K562 (cell line): ENCODE data around the gene PRKAR1A. TPM values are rescaled to one million over a fixed set of nuclear protein-coding genes. Genes with fewer than 3 reads are reported as not detected.

Experiments used
- BRCA1 ChIP-seq, 2 experiments: fragments of 450-650 bp in 1 of 2; sonication (generic) in 1 of 2; formaldehyde crosslinking in 1 of 2; IDR thresholded peaks; 2 replicates each; pipeline versions ENCODE4 v1.5.0 to v1.6.1; 2017 to 2020; ENCODE audit warnings: mild to moderate bottlenecking in 1 of 2, missing genetic modification reagents in 1 of 2
- CREBBP ChIP-seq: IDR thresholded peaks from one replicate; pipeline ENCODE4 v1.6.1; 2012; ENCODE audit warnings: low read depth, mild to moderate bottlenecking, control low read depth, inconsistent platforms, low read length
- MCM3 ChIP-seq: fragments of 450-650 bp; IDR thresholded peaks from 2 replicates; pipeline ENCODE4 v1.6.1; 2016
- NCOA2 ChIP-seq, 2 experiments: fragments of 450-650 bp; IDR thresholded peaks; 2 replicates each; pipeline ENCODE4 v1.6.1; 2018; ENCODE audit warnings: mild to moderate bottlenecking in 2 of 2, moderate library complexity in 1 of 2; ENCODE audit not compliant: partially characterized antibody in 2 of 2
- NR2C2 ChIP-seq, 2 experiments: fragments of 200-800 bp in 1 of 2; sonication (Bioruptor generic) in 1 of 2; sonication (generic) in 1 of 2; formaldehyde crosslinking in 1 of 2; IDR thresholded peaks; 2 replicates each; pipeline versions ENCODE4 v1.6.1 to v1.8.0; 2016 to 2022; ENCODE audit warnings: mild to moderate bottlenecking in 1 of 2, missing compliant biosample characterization in 1 of 2, missing genetic modification characterization in 1 of 2, missing genetic modification reagents in 1 of 2
- NR2F6 ChIP-seq: fragments of 450-650 bp; formaldehyde crosslinking; IDR thresholded peaks from 2 replicates; pipeline ENCODE4 v1.4.0; 2020; ENCODE audit warnings: mild to moderate bottlenecking
- NR3C1 ChIP-seq: sonication (generic); formaldehyde crosslinking; IDR thresholded peaks from 2 replicates; pipeline ENCODE4 v1.8.1; 2022; ENCODE audit warnings: missing genetic modification reagents
- NRF1 ChIP-seq, 2 experiments: fragments of 450-650 bp; IDR thresholded peaks in 1 of 2; conservative IDR thresholded peaks in 1 of 2; 2 replicates each; pipeline ENCODE4 v1.6.1; 2014; ENCODE audit warnings: mild to moderate bottlenecking in 2 of 2
- PHF8 ChIP-seq: fragments of 200-600 bp; sonication (generic); IDR thresholded peaks from 2 replicates; pipeline ENCODE4 v1.6.1; 2012; ENCODE audit warnings: mixed run types, mild to moderate bottlenecking, inconsistent platforms, low read length, moderate library complexity, borderline replicate concordance
- PYGO2 ChIP-seq: fragments of 450-650 bp; IDR thresholded peaks from 2 replicates; pipeline ENCODE4 v1.6.1; 2016; ENCODE audit warnings: mild to moderate bottlenecking, missing genetic modification characterization, moderate library complexity, missing compliant biosample characterization
- RCOR1 ChIP-seq, 2 experiments: IDR thresholded peaks; 2 replicates each; pipeline ENCODE4 v1.6.1; 2012; ENCODE audit warnings: low read depth in 2 of 2, low read length in 2 of 2, borderline replicate concordance in 1 of 2, improper control_type of control experiment in 1 of 2
- ZNF124 ChIP-seq: sonication (generic); formaldehyde crosslinking; IDR thresholded peaks from 2 replicates; pipeline ENCODE4 v1.8.1; 2022; ENCODE audit warnings: missing genetic modification reagents
- ZNF445 ChIP-seq: fragments of 250-450 bp; sonication (Bioruptor Pico); IDR thresholded peaks from 2 replicates; pipeline ENCODE4 v1.4.0; 2020; ENCODE audit warnings: low read depth, mild to moderate bottlenecking, moderate library complexity
- polyA plus RNA-seq, 8 experiments: library from polyadenylated mRNA; depleted of rRNA in 4 of 8; stranded (reverse) in 5 of 8; unstranded in 3 of 8; fragments of >200 nt; fragmentation: Nextera tagmentation in 2 of 8; fragmentation: Illumina TruSeq in 1 of 8; extraction: Ambion mirVana in 2 of 8; extraction: Trizol in 1 of 8; gene quantifications; 2 replicates each; pipeline versions ENCODE4 v1.2.1 to v1.2.3, GENCODE V29; 2011 to 2014; ENCODE audit warnings: inconsistent platforms in 1 of 8, missing spikeins in 1 of 8
- total RNA-seq, 7 experiments: library from RNA; depleted of rRNA in 6 of 7; stranded (reverse); fragments of >200 nt in 6 of 7; fragmentation: Illumina TruSeq in 2 of 7; extraction: Trizol in 2 of 7; gene quantifications; 2 replicates each; pipeline versions ENCODE4 v1.2.1 to v1.2.3, GENCODE V29; 2011 to 2021; ENCODE audit warnings: low replicate concordance in 1 of 7
- TF ChIP-seq, protein P1 (sequence below): sonication (generic); formaldehyde crosslinking; IDR thresholded peaks from 2 replicates; pipeline ENCODE4 v1.8.1; 2023; ENCODE audit warnings: mild to moderate bottlenecking, missing genetic modification reagents
- TF ChIP-seq, protein P2 (sequence below): fragments of 450-650 bp; formaldehyde crosslinking; IDR thresholded peaks from 2 replicates; pipeline ENCODE4 v1.4.0; 2020; ENCODE audit warnings: mild to moderate bottlenecking
- TF ChIP-seq, protein P3 (sequence below): fragments of 450-650 bp; IDR thresholded peaks from 2 replicates; pipeline ENCODE4 v1.7.1; 2018; ENCODE audit warnings: mild to moderate bottlenecking, low read depth; ENCODE audit not compliant: partially characterized antibody
- TF ChIP-seq, protein P4 (sequence below): sonication (generic); formaldehyde crosslinking; IDR thresholded peaks from 2 replicates; pipeline ENCODE4 v1.8.1; 2023; ENCODE audit warnings: missing genetic modification reagents, mild to moderate bottlenecking, borderline replicate concordance

The PRKAR1A gene
- total and polyA plus RNA-seq, 9 of the 15 experiments (the other 6 are each of a cell fraction or from before 2014, with no cell fraction given): 15.0 to 95.6 (median 67.5) TPM

DNA sequence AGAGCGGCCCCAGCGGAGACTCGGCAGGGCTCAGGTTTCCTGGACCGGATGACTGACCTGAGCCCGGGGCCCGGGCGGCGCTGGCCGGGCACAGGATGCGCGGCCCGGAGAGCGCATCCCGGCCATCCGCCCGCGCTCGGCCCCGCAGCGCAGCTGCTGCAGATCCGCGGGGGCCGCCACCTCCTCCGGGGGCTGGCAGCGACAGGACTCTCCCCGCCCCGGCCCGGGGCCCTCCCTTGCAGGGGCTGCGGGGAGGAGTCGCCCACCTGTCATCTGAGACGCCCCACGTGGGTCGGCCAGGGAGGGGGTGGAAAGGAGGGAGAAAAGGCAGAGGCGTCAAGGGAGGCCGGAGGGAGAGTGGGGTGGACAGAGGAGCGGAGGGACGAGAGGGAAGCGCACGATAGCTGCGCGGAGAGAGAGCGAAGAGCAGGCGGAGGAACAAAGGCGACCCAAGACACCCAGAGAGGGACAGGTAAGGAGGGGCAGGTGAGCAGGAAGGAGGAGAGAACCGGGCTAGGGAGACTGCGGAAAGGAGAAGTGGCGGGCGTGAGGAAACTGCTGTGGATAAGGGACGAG is 471 bp upstream of the PRKAR1A start (continued):
- TF ChIP-seq BRCA1 (IDR thresholded peaks at IDR 0.05): no peak
- TF ChIP-seq BRCA1 (CRISPR knock-in tag; IDR thresholded peaks at IDR 0.05): no peak
- peak; percentile 64 to 73 for TF ChIP-seq NRF1 (conservative IDR thresholded peaks at IDR 0.05 in 1 of 2, IDR thresholded peaks at IDR 0.05 in 1 of 2)
- peak; percentile 9; the same call in 1 of the 2 replicates for TF ChIP-seq PHF8
- no peak for TF ChIP-seq NR2F6
- TF ChIP-seq, protein P1, sequence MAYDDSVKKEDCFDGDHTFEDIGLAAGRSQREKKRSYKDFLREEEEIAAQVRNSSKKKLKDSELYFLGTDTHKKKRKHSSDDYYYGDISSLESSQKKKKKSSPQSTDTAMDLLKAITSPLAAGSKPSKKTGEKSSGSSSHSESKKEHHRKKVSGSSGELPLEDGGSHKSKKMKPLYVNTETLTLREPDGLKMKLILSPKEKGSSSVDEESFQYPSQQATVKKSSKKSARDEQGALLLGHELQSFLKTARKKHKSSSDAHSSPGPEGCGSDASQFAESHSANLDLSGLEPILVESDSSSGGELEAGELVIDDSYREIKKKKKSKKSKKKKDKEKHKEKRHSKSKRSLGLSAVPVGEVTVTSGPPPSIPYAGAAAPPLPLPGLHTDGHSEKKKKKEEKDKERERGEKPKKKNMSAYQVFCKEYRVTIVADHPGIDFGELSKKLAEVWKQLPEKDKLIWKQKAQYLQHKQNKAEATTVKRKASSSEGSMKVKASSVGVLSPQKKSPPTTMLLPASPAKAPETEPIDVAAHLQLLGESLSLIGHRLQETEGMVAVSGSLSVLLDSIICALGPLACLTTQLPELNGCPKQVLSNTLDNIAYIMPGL (CRISPR knock-in tag): 0 out of 2 replicates have a peak, but pooled peaks have one; percentile 22
- no peak for TF ChIP-seq MCM3
- TF ChIP-seq ZNF124: no peak
- no peak for TF ChIP-seq NR2C2 (CRISPR knock-in tag; IDR thresholded peaks at IDR 0.05)
- no peak for TF ChIP-seq NR2C2 (tag; IDR thresholded peaks at IDR 0.05)
- no peak for TF ChIP-seq RCOR1 (IDR thresholded peaks at IDR 0.05; ENCODE audit: borderline replicate concordance in 1 of 2, low read depth in 2 of 2, low read length in 2 of 2)
- TF ChIP-seq, protein P2, sequence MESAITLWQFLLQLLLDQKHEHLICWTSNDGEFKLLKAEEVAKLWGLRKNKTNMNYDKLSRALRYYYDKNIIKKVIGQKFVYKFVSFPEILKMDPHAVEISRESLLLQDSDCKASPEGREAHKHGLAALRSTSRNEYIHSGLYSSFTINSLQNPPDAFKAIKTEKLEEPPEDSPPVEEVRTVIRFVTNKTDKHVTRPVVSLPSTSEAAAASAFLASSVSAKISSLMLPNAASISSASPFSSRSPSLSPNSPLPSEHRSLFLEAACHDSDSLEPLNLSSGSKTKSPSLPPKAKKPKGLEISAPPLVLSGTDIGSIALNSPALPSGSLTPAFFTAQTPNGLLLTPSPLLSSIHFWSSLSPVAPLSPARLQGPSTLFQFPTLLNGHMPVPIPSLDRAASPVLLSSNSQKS (CRISPR knock-in tag): no peak
- no peak for TF ChIP-seq PYGO2 (tag)
- TF ChIP-seq, protein P3, sequence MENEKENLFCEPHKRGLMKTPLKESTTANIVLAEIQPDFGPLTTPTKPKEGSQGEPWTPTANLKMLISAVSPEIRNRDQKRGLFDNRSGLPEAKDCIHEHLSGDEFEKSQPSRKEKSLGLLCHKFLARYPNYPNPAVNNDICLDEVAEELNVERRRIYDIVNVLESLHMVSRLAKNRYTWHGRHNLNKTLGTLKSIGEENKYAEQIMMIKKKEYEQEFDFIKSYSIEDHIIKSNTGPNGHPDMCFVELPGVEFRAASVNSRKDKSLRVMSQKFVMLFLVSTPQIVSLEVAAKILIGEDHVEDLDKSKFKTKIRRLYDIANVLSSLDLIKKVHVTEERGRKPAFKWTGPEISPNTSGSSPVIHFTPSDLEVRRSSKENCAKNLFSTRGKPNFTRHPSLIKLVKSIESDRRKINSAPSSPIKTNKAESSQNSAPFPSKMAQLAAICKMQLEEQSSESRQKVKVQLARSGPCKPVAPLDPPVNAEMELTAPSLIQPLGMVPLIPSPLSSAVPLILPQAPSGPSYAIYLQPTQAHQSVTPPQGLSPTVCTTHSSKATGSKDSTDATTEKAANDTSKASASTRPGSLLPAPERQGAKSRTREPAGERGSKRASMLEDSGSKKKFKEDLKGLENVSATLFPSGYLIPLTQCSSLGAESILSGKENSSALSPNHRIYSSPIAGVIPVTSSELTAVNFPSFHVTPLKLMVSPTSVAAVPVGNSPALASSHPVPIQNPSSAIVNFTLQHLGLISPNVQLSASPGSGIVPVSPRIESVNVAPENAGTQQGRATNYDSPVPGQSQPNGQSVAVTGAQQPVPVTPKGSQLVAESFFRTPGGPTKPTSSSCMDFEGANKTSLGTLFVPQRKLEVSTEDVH: peak; percentile 43
- TF ChIP-seq NCOA2 (IDR thresholded peaks at IDR 0.05; ENCODE audit: partially characterized antibody in 2 of 2): no peak
- no peak for TF ChIP-seq NR3C1 (CRISPR knock-in tag)
- TF ChIP-seq ZNF445: no peak
- TF ChIP-seq, protein P4, sequence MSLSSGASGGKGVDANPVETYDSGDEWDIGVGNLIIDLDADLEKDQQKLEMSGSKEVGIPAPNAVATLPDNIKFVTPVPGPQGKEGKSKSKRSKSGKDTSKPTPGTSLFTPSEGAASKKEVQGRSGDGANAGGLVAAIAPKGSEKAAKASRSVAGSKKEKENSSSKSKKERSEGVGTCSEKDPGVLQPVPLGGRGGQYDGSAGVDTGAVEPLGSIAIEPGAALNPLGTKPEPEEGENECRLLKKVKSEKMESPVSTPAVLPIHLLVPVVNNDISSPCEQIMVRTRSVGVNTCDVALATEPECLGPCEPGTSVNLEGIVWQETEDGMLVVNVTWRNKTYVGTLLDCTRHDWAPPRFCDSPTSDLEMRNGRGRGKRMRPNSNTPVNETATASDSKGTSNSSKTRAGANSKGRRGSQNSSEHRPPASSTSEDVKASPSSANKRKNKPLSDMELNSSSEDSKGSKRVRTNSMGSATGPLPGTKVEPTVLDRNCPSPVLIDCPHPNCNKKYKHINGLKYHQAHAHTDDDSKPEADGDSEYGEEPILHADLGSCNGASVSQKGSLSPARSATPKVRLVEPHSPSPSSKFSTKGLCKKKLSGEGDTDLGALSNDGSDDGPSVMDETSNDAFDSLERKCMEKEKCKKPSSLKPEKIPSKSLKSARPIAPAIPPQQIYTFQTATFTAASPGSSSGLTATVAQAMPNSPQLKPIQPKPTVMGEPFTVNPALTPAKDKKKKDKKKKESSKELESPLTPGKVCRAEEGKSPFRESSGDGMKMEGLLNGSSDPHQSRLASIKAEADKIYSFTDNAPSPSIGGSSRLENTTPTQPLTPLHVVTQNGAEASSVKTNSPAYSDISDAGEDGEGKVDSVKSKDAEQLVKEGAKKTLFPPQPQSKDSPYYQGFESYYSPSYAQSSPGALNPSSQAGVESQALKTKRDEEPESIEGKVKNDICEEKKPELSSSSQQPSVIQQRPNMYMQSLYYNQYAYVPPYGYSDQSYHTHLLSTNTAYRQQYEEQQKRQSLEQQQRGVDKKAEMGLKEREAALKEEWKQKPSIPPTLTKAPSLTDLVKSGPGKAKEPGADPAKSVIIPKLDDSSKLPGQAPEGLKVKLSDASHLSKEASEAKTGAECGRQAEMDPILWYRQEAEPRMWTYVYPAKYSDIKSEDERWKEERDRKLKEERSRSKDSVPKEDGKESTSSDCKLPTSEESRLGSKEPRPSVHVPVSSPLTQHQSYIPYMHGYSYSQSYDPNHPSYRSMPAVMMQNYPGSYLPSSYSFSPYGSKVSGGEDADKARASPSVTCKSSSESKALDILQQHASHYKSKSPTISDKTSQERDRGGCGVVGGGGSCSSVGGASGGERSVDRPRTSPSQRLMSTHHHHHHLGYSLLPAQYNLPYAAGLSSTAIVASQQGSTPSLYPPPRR (CRISPR knock-in tag): no peak
- TF ChIP-seq CREBBP: no peak
